Activated CD8-positive, alpha-beta memory T cell treated with anti-CD3 and anti-CD28 coated beads for 4 hours (primary cell): ENCODE results near the gene OTUB2.
A peak's percentile ranks its signal among the peaks of the same experiment; 100 is the strongest.

Experiments
- DNase-seq, 2 donors: peaks; one replicate each; pipeline ENCODE4 v3.0.0-alpha.2; 2020; ENCODE audit warnings: low read depth in 2 of 2

The OTUB2 gene

GRCh38 chr14:93996130-93996695 lies 29.9 kb upstream of the OTUB2 start:
- DNase-seq = no peak

GRCh38 chr14:93997082-93997481 lies 29.1 kb upstream of the OTUB2 start, which contains the start of gene CCDC197:
TSS of gene CCDC197 (plus strand) at chr14:93997301. CDS start at chr14:93998132, 831 bp downstream.
- no peak for DNase-seq

- DNase-seq = no peak
These were observed 27.9 kb upstream of the OTUB2 start for GRCh38 chr14:93997916-93998870.

GRCh38 chr14:93998871-93999403 lies 27.2 kb upstream of the OTUB2 start:
- DNase-seq = no peak

- no peak for DNase-seq
These were observed 26.6 kb upstream of the OTUB2 start for GRCh38 chr14:93999573-93999972.

GRCh38 chr14:94000267-94000666 lies 25.9 kb upstream of the OTUB2 start:
- no peak for DNase-seq

GRCh38 chr14:94001016-94001415 lies 25.1 kb upstream of the OTUB2 start:
- DNase-seq = no peak

- peak; percentile 27 to 33 for DNase-seq
These were observed 24.4 kb upstream of the OTUB2 start for GRCh38 chr14:94001501-94002396.

GRCh38 chr14:94003397-94003796 lies 22.7 kb upstream of the OTUB2 start:
- DNase-seq = no peak

- no peak for DNase-seq
These were observed 22.1 kb upstream of the OTUB2 start for GRCh38 chr14:94004015-94004414.

GRCh38 chr14:94005324-94006073 lies 20.6 kb upstream of the OTUB2 start:
- no peak for DNase-seq

- no peak for DNase-seq
These were observed 17.9 kb upstream of the OTUB2 start for GRCh38 chr14:94008234-94008633.

- DNase-seq = no peak
These were observed 16.4 kb upstream of the OTUB2 start for GRCh38 chr14:94009767-94010166.

- no peak for DNase-seq
These were observed 15.5 kb upstream of the OTUB2 start for GRCh38 chr14:94010625-94011024.

- DNase-seq = no peak
These were observed 14.3 kb upstream of the OTUB2 start for GRCh38 chr14:94011795-94012194.

- DNase-seq = no peak
These were observed 11.8 kb upstream of the OTUB2 start for GRCh38 chr14:94014382-94014781.

GRCh38 chr14:94015223-94015622 lies 10.9 kb upstream of the OTUB2 start:
- DNase-seq = no peak

GRCh38 chr14:94016446-94016976 lies 9.6 kb upstream of the OTUB2 start:
- DNase-seq = no peak

GRCh38 chr14:94018308-94018707 lies 7.8 kb upstream of the OTUB2 start:
- DNase-seq = no peak

GRCh38 chr14:94019329-94019728 lies 6.8 kb upstream of the OTUB2 start:
- no peak for DNase-seq

- no peak for DNase-seq
These were observed 5.9 kb upstream of the OTUB2 start for GRCh38 chr14:94020267-94020666.
